K562 (cell line): ENCODE measurements around the gene FMNL3. TPM values are rescaled to one million over a fixed set of nuclear protein-coding genes. Genes with fewer than 3 reads are reported as not detected.

ENCODE experiments used
- ADNP ChIP-seq: fragments of 200-800 bp; sonication (Bioruptor generic); IDR thresholded peaks from 2 replicates; pipeline ENCODE4 v1.6.1; 2016; ENCODE audit warnings: missing genetic modification characterization, missing compliant biosample characterization
- ATF3 ChIP-seq, 2 experiments: fragments of 450-650 bp in 1 of 2; sonication (generic) in 1 of 2; formaldehyde crosslinking in 1 of 2; IDR thresholded peaks in 1 of 2; conservative IDR thresholded peaks in 1 of 2; 2 replicates each; pipeline versions ENCODE4 v1.6.1 to v1.8.1; 2016 to 2023; ENCODE audit warnings: mild to moderate bottlenecking in 2 of 2, moderate library complexity in 2 of 2, inconsistent platforms in 1 of 2, missing genetic modification reagents in 1 of 2
- CREB3L1 ChIP-seq: fragments of 450-650 bp; IDR thresholded peaks from 2 replicates; pipeline ENCODE4 v1.6.1; 2014; ENCODE audit warnings: low read depth, mild to moderate bottlenecking, moderate library complexity, borderline replicate concordance
- DMBX1 ChIP-seq: fragments of 250-450 bp; sonication (Bioruptor Pico); IDR thresholded peaks from 2 replicates; pipeline ENCODE4 v1.8.0; 2022; ENCODE audit warnings: inconsistent platforms, mild to moderate bottlenecking, moderate library complexity, borderline replicate concordance
- E2F6 ChIP-seq, 2 experiments: IDR thresholded peaks; 2 replicates each; pipeline ENCODE4 v1.6.1; 2011; ENCODE audit warnings: borderline replicate concordance in 1 of 2, control low read depth in 1 of 2, low read depth in 1 of 2, low read length in 1 of 2, mild to moderate bottlenecking in 1 of 2, mixed read lengths in 1 of 2, moderate library complexity in 1 of 2; ENCODE audit not compliant: insufficient read depth in 1 of 2, insufficient read length in 1 of 2, poor library complexity in 1 of 2, severe bottlenecking in 1 of 2; ENCODE audit errors: extremely low read depth in 1 of 2
- ETV5 ChIP-seq: sonication (generic); formaldehyde crosslinking; IDR thresholded peaks from 2 replicates; pipeline ENCODE4 v1.4.0; 2020; ENCODE audit warnings: low read depth, mild to moderate bottlenecking, missing genetic modification reagents
- HNRNPLL ChIP-seq: fragments of 200-400 bp; formaldehyde crosslinking; IDR thresholded peaks from 2 replicates; pipeline ENCODE4 v1.6.1; 2017; ENCODE audit warnings: low read length, low read depth, mild to moderate bottlenecking; ENCODE audit not compliant: poor library complexity, severe bottlenecking
- NELFE ChIP-seq: IDR thresholded peaks from 2 replicates; pipeline ENCODE4 v1.6.1; 2011; ENCODE audit warnings: mild to moderate bottlenecking; ENCODE audit not compliant: insufficient read depth, insufficient read length
- PHF8 ChIP-seq: fragments of 200-600 bp; sonication (generic); IDR thresholded peaks from 2 replicates; pipeline ENCODE4 v1.6.1; 2012; ENCODE audit warnings: mixed run types, mild to moderate bottlenecking, inconsistent platforms, low read length, moderate library complexity, borderline replicate concordance
- TAL1 ChIP-seq: fragments of 450-650 bp; IDR thresholded peaks from 2 replicates; pipeline ENCODE4 v1.6.1; 2016; ENCODE audit warnings: mild to moderate bottlenecking
- WHSC1 ChIP-seq: IDR thresholded peaks from one replicate; pipeline ENCODE4 v1.6.1; 2012; ENCODE audit warnings: low read length, control low read depth, inconsistent platforms
- ZBTB17 ChIP-seq: fragments of 450-650 bp; formaldehyde crosslinking; IDR thresholded peaks from 2 replicates; pipeline ENCODE4 v1.4.0; 2020; ENCODE audit warnings: mild to moderate bottlenecking
- ZKSCAN1 ChIP-seq: fragments of 150-350 bp; IDR thresholded peaks from 2 replicates; pipeline ENCODE4 v1.6.1; 2016; ENCODE audit warnings: low read depth, low read length
- ZNF583 ChIP-seq: fragments of 250-450 bp; sonication (Bioruptor Pico); IDR thresholded peaks from 2 replicates; pipeline ENCODE4 v1.4.0; 2020
- ZNF592 ChIP-seq: fragments of 450-650 bp; IDR thresholded peaks from 2 replicates; pipeline ENCODE4 v1.6.1; 2017; ENCODE audit warnings: antibody characterized with exemption, mild to moderate bottlenecking
- ZNF76 ChIP-seq: fragments of 250-450 bp; sonication (Bioruptor Pico); IDR thresholded peaks from 2 replicates; pipeline ENCODE4 v1.4.0; 2020; ENCODE audit warnings: mild to moderate bottlenecking, moderate library complexity, borderline replicate concordance
- polyA plus RNA-seq, 8 experiments: library from polyadenylated mRNA; depleted of rRNA in 4 of 8; stranded (reverse) in 5 of 8; unstranded in 3 of 8; fragments of >200 nt; fragmentation: Nextera tagmentation in 2 of 8; fragmentation: Illumina TruSeq in 1 of 8; extraction: Ambion mirVana in 2 of 8; extraction: Trizol in 1 of 8; gene quantifications; 2 replicates each; pipeline versions ENCODE4 v1.2.1 to v1.2.3, GENCODE V29; 2011 to 2014; ENCODE audit warnings: inconsistent platforms in 1 of 8, missing spikeins in 1 of 8
- total RNA-seq, 7 experiments: library from RNA; depleted of rRNA in 6 of 7; stranded (reverse); fragments of >200 nt in 6 of 7; fragmentation: Illumina TruSeq in 2 of 7; extraction: Trizol in 2 of 7; gene quantifications; 2 replicates each; pipeline versions ENCODE4 v1.2.1 to v1.2.3, GENCODE V29; 2011 to 2021; ENCODE audit warnings: low replicate concordance in 1 of 7

Gene FMNL3
- total and polyA plus RNA-seq, 9 of the 15 experiments (the other 6 are each of a cell fraction or from before 2014, with no cell fraction given): 0.49 to 14.4 (median 6.8) TPM

GRCh38 chr12:49673446-49674317, 33.5 kb downstream of the FMNL3 start (continued):
- TF ChIP-seq ZNF592 (peak; percentile 84), PHF8 (peak; percentile 36; the same call in 1 of the 2 replicates), TAL1 (peak; percentile 29; the same call in 1 of the 2 replicates), DMBX1 (0 out of 2 replicates have a peak, but pooled peaks have one; percentile 54), ZNF583 (CRISPR knock-in tag) (0 out of 2 replicates have a peak, but pooled peaks have one; percentile 26), ETV5 (no peak), CREB3L1 (peak; percentile 59; the same call in 1 of the 2 replicates), E2F6 (IDR thresholded peaks at IDR 0.05; ENCODE audit: borderline replicate concordance in 1 of 2, extremely low read depth in 1 of 2, insufficient read depth in 1 of 2, insufficient read length in 1 of 2, low read depth in 1 of 2, low read length in 1 of 2, poor library complexity in 1 of 2, severe bottlenecking in 1 of 2) (peak in 1 of 2 experiments; percentile 62), ADNP (no peak), HNRNPLL (no peak), ZBTB17 (peak; percentile 49; the same call in 1 of the 2 replicates), ZKSCAN1 (no peak), ZNF76 (CRISPR knock-in tag) (0 out of 2 replicates have a peak, but pooled peaks have one; percentile 15), WHSC1 (no peak), NELFE (no peak), ATF3 (IDR thresholded peaks at IDR 0.05) (peak; percentile 31; the same call in 1 of the 2 replicates), ATF3 (CRISPR knock-in tag; conservative IDR thresholded peaks at IDR 0.05) (no peak)
